ENCODE results near the gene ARIH2. TPM values are rescaled to one million over a fixed set of nuclear protein-coding genes. Genes with fewer than 3 reads are reported as not detected.

Gene ARIH2
- total RNA-seq, 1 experiment from 2014 or later, result 106 TPM

- no peak for TF ChIP-seq CTCF (IDR thresholded peaks at IDR 0.05; ENCODE audit: insufficient read depth in 1 of 2, low read depth in 1 of 2, low read length in 1 of 2, severe bottlenecking in 1 of 2, unreplicated experiment in 1 of 2)
- intact Hi-C loops (cut with micrococcal nuclease; ENCODE audit: unreplicated experiment), result loop anchor here (2.0 kb wide), 1 partner anchor 17 kb away; no protein-coding TSS in a partner anchor
- Histone ChIP-seq H3K9me3 (no peaks in the 10 kb centered on the region), H3K27me3 (replicated peaks; ENCODE audit: control insufficient read depth, insufficient read depth, low read length) (no peaks in the 10 kb centered on the region), H3K4me1 (peaks cover 26% of the 10 kb centered on the region), H3K4me3 (ENCODE audit: low read depth, low read length) (peak overlapping the region; percentile 92), H3K36me3 (ENCODE audit: control insufficient read depth, insufficient read depth, low read length) (no peaks in the 10 kb centered on the region; the same call in 1 of the 2 replicates)
- ChIA-PET CTCF (interaction anchor here (1.5 kb wide), 1 partner anchor 18 kb away, joined by 7 read pairs; no protein-coding TSS in a partner anchor), POLR2A (interaction anchor here (2.8 kb wide), 1 partner anchor 16 kb away, joined by 92 read pairs; the partner anchor contains the start of gene NDUFAF3)
- peaks cover 55% of the 10 kb centered on the region for H3K36me3 Mint-ChIP-seq (ENCODE audit: insufficient read depth, unreplicated experiment)
- peak overlapping the region; percentile 94 for H3K4me3 Mint-ChIP-seq (ENCODE audit: unreplicated experiment)
- H3K9me3 Mint-ChIP-seq (ENCODE audit: unreplicated experiment), result no peaks in the 10 kb centered on the region
- H3K4me1 Mint-ChIP-seq (ENCODE audit: low read depth, unreplicated experiment), result peaks cover 13% of the 10 kb centered on the region
- no peak for DNase-seq
- H3K27ac Mint-ChIP-seq (ENCODE audit: unreplicated experiment), result peak overlapping the region; percentile 98
- no peaks in the 10 kb centered on the region for H3K27me3 Mint-ChIP-seq (ENCODE audit: insufficient read depth, unreplicated experiment)
- no TSS peak for BruUV-seq (replicated peaks)
Measured at GRCh38 chr3:49005998-49006397, 87.4 kb downstream of the ARIH2 start.

DNA sequence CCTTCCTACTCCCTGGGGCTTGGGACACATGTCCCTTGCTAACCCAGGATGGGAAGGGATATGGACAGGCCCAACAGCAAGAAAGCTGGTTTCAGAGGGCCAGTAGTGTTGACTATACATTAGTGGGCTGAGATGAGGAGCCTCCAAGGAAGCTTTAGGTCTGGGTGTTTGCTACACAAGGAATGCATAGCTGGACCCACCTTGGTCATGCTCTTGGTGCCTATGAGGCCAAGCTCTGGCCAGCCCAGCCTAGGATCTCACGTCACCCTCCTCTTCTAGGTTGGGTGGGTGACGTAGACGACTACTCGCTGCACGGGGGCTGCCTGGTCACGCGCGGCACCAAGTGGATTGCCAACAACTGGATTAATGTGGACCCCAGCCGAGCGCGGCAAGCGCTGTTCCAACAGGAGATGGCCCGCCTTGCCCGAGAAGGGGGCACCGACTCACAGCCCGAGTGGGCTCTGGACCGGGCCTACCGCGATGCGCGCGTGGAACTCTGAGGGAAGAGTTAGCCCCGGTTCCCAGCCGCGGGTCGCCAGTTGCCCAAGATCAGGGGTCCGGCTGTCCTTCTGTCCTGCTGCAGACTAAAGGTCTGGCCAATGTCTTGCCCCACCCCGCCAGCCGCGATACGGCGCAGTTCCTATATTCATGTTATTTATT is 87.9 kb downstream of the ARIH2 start:
- Histone ChIP-seq H3K27me3 (replicated peaks; ENCODE audit: control insufficient read depth, insufficient read depth, low read length) (no peaks in the 10 kb centered on the region), H3K9me3 (no peaks in the 10 kb centered on the region), H3K36me3 (ENCODE audit: control insufficient read depth, insufficient read depth, low read length) (no peaks in the 10 kb centered on the region; the same call in 1 of the 2 replicates), H3K4me3 (ENCODE audit: low read depth, low read length) (peak overlapping the region; percentile 92), H3K4me1 (peaks cover 26% of the 10 kb centered on the region)
- H3K4me1 Mint-ChIP-seq (ENCODE audit: low read depth, unreplicated experiment), result peaks cover 13% of the 10 kb centered on the region
- ChIA-PET POLR2A (interaction anchor here (0.5 to 2.8 kb wide), 17 partner anchors 12 to 334 kb away, joined by 3 to 92 read pairs (median 9); partner anchors contain the start of genes ARIH2, DALRD3, IMPDH2 and IP6K2), CTCF (interaction anchor here (0.7 to 2.0 kb wide), 11 partner anchors 10 to 797 kb away, joined by 3 to 54 read pairs (median 4); partner anchors contain the start of genes DALRD3, INKA1, NDUFAF3 and P4HTM)
- TF ChIP-seq CTCF (IDR thresholded peaks at IDR 0.05; ENCODE audit: insufficient read depth in 1 of 2, low read depth in 1 of 2, low read length in 1 of 2, severe bottlenecking in 1 of 2, unreplicated experiment in 1 of 2), result no peak
- intact Hi-C loops (cut with micrococcal nuclease; ENCODE audit: unreplicated experiment), result loop anchor here (2.0 kb wide), 1 partner anchor 18 kb away; no protein-coding TSS in a partner anchor
- TSS peak; percentile 95 for BruUV-seq (replicated peaks)
- peak overlapping the region; percentile 98 for H3K27ac Mint-ChIP-seq (ENCODE audit: unreplicated experiment)
- no peaks in the 10 kb centered on the region for H3K27me3 Mint-ChIP-seq (ENCODE audit: insufficient read depth, unreplicated experiment)
- no peak for DNase-seq
- H3K9me3 Mint-ChIP-seq (ENCODE audit: unreplicated experiment), result no peaks in the 10 kb centered on the region
- H3K36me3 Mint-ChIP-seq (ENCODE audit: insufficient read depth, unreplicated experiment), result peaks cover 58% of the 10 kb centered on the region
- H3K4me3 Mint-ChIP-seq (ENCODE audit: unreplicated experiment), result peak overlapping the region; percentile 94

DNA sequence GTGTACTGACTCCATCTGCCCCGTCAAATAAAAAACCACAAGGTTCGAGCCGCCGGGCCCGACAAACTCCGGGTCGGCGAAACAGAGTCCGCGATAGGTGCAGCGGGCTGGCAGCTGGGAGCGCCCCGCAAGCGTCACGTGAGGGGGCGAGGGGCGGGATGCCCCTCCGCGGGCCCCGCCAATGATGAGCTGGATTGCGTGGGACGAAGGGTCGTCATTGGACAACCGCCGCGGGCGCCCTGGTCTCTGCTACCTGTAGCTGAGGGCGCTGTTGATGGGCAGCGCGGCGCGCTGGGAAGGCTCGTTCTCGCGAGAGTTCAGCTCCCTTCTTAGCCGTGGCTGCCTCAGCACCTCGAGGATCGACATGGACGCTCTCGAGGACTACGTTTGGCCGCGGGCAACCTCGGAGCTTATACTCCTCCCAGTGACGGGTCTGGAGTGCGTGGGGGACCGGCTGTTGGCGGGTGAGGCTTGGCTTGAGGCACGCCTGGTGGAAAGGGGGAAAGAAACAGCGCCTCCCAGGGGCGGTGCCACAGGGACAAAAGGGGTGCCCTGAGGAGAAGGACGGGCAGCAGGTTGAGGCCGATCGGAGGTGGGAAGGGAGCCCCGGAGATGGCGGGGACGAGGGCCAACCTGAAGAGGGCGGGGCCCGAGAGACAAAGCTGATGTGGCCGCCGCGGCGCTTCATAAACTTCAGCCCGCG is 88.6 kb downstream of the ARIH2 start, which contains the start of gene WDR6:
Gene WDR6, plus strand, starts transcription at position 324 of the 703 bp plus-strand sequence. Its CDS starts 41 bp downstream, at position 365.
- peaks cover 13% of the 10 kb centered on the region for H3K4me1 Mint-ChIP-seq (ENCODE audit: low read depth, unreplicated experiment)
- intact Hi-C loops (cut with micrococcal nuclease; ENCODE audit: unreplicated experiment), result loop anchor here (2.0 kb wide), 1 partner anchor 18 kb away; no protein-coding TSS in a partner anchor

More for the DNA sequence above, 88.6 kb downstream of the ARIH2 start, which contains the start of gene WDR6:
- no peaks in the 10 kb centered on the region for H3K27me3 ChIP-seq (replicated peaks; ENCODE audit: control insufficient read depth, insufficient read depth, low read length)
- POLR2A ChIA-PET, result interaction anchor here (0.5 to 2.8 kb wide), 20 partner anchors 10 to 534 kb away, joined by 3 to 92 read pairs (median 6); partner anchors contain the start of genes ARIH2, DALRD3, IMPDH2 and IP6K2
- H3K4me3 Mint-ChIP-seq (ENCODE audit: unreplicated experiment), result peak within 1 kb of the TSS; percentile 94
- H3K36me3 ChIP-seq (ENCODE audit: control insufficient read depth, insufficient read depth, low read length), result no peaks in the 10 kb centered on the region; the same call in 1 of the 2 replicates
- H3K9me3 ChIP-seq, result no peaks in the 10 kb centered on the region
- TF ChIP-seq CTCF (IDR thresholded peaks at IDR 0.05; ENCODE audit: insufficient read depth in 1 of 2, low read depth in 1 of 2, low read length in 1 of 2, severe bottlenecking in 1 of 2, unreplicated experiment in 1 of 2), result peak in 1 of 2 experiments; percentile 8
- peak within 1 kb of the TSS; percentile 92 for H3K4me3 ChIP-seq (ENCODE audit: low read depth, low read length)
- H3K27ac Mint-ChIP-seq (ENCODE audit: unreplicated experiment), result peak within 1 kb of the TSS; percentile 98
- CTCF ChIA-PET, result interaction anchor here (0.7 to 2.0 kb wide), 11 partner anchors 10 to 796 kb away, joined by 3 to 54 read pairs (median 4); partner anchors contain the start of genes DALRD3, INKA1, NDUFAF3 and P4HTM
- no TSS peak for BruUV-seq (replicated peaks)
- DNase-seq, result peak; percentile 98
- no peaks in the 10 kb centered on the region for H3K27me3 Mint-ChIP-seq (ENCODE audit: insufficient read depth, unreplicated experiment)
- no peaks in the 10 kb centered on the region for H3K9me3 Mint-ChIP-seq (ENCODE audit: unreplicated experiment)
- peaks cover 26% of the 10 kb centered on the region for H3K4me1 ChIP-seq
- H3K36me3 Mint-ChIP-seq (ENCODE audit: insufficient read depth, unreplicated experiment), result peaks cover 61% of the 10 kb centered on the region

Data from Caco-2 (cell line).